Neural cell (in vitro differentiated cells): ENCODE data around the gene HDGF.

Experiments
- EZH2 ChIP-seq: fragments of 200-600, 300-800 bp; shearing (Covaris generic), sonication (generic); IDR thresholded peaks from 2 replicates; pipeline ENCODE4 v1.6.1; 2014; ENCODE audit warnings: antibody characterized with exemption, low read length, borderline replicate concordance, mild to moderate bottlenecking; ENCODE audit not compliant: insufficient read depth, poor library complexity, severe bottlenecking
- POLR2AphosphoS5 ChIP-seq: IDR thresholded peaks from 2 replicates; pipeline ENCODE4 v1.6.1; 2012
- REST ChIP-seq: IDR thresholded peaks from 2 replicates; pipeline ENCODE4 v1.6.1; 2012; ENCODE audit warnings: borderline replicate concordance
- TAF1 ChIP-seq: IDR thresholded peaks from 2 replicates; pipeline ENCODE4 v1.6.1; 2012; ENCODE audit warnings: low read depth
- TF ChIP-seq, protein P1 (sequence below): fragments of 450-650 bp; IDR thresholded peaks from 2 replicates; pipeline ENCODE4 v1.5.1; 2014; ENCODE audit warnings: antibody characterized with exemption, mild to moderate bottlenecking, moderate library complexity; ENCODE audit not compliant: poor library complexity, severe bottlenecking

GRCh38 chr1:156733989-156734584 is 17.4 kb downstream of the HDGF start:
- TF ChIP-seq TAF1, result no peak
- TF ChIP-seq, protein P1, sequence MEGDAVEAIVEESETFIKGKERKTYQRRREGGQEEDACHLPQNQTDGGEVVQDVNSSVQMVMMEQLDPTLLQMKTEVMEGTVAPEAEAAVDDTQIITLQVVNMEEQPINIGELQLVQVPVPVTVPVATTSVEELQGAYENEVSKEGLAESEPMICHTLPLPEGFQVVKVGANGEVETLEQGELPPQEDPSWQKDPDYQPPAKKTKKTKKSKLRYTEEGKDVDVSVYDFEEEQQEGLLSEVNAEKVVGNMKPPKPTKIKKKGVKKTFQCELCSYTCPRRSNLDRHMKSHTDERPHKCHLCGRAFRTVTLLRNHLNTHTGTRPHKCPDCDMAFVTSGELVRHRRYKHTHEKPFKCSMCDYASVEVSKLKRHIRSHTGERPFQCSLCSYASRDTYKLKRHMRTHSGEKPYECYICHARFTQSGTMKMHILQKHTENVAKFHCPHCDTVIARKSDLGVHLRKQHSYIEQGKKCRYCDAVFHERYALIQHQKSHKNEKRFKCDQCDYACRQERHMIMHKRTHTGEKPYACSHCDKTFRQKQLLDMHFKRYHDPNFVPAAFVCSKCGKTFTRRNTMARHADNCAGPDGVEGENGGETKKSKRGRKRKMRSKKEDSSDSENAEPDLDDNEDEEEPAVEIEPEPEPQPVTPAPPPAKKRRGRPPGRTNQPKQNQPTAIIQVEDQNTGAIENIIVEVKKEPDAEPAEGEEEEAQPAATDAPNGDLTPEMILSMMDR, result no peak
- TF ChIP-seq POLR2AphosphoS5, result no peak
- TF ChIP-seq REST, result no peak
- TF ChIP-seq EZH2, result no peak
